ENCODE measurements around the gene FOXJ3. TPM values are rescaled to one million over a fixed set of nuclear protein-coding genes. Genes with fewer than 3 reads are reported as not detected.

The FOXJ3 gene
- total and polyA plus RNA-seq, 2 donors (not counting 1 experiment from before 2014, with no cell fraction given): 22.6 to 29.5 TPM

DNA sequence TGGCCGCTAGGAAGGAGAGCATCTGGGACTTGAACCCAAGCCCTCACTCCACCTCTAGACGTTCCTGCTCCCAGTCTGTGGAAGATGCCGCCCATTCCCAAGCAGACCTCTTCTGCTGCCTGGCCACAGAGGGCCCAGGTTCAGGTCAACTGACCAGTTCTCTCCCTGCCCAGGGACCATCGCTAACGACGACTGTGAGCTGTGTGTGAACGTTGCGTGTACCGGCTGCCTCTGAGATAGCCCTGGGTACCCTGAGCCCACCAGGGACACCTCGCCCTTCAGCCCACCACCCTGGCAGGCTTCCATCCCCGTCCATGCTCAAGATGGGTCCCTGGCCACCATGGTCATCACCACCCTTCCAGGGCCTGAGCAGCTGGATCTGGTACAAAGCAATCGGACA, 179.7 kb downstream of the FOXJ3 start:
- Histone ChIP-seq H3K27me3 (ENCODE audit: control insufficient read depth, insufficient read depth, low read length) (peaks cover 2% of the 10 kb centered on the region), H3K36me3 (ENCODE audit: control insufficient read depth, insufficient read depth, low read length) (no peaks in the 10 kb centered on the region), H3K4me2 (ENCODE audit: extremely low read depth, insufficient read depth, low read length) (no peak overlapping the region), H2AFZ (ENCODE audit: low read length) (no peak overlapping the region), H3K9me3 (ENCODE audit: control insufficient read depth, insufficient read depth, low read depth, low read length) (no peaks in the 10 kb centered on the region), H3K79me2 (ENCODE audit: control insufficient read depth, insufficient read depth, low read length) (no peaks in the 10 kb centered on the region), H3K27ac (ENCODE audit: insufficient read depth, low read length) (no peak overlapping the region), H3K4me3 (replicated peaks in 1 of 4; ENCODE audit: control extremely low read depth in 1 of 4, insufficient read depth in 1 of 4, low read depth in 3 of 4, low read length in 4 of 4) (no peak overlapping the region), H4K20me1 (ENCODE audit: control insufficient read depth, extremely low read depth, insufficient read depth, low read length) (no peaks in the 10 kb centered on the region), H3K9ac (ENCODE audit: insufficient read depth, low read length) (no peak overlapping the region), H3K4me1 (ENCODE audit: control insufficient read depth, extremely low read depth, insufficient read depth, low read length) (no peaks in the 10 kb centered on the region)
- DNase-seq (ENCODE audit: low read depth in 2 of 2): no peak
- TF ChIP-seq EZH2 (IDR thresholded peaks at IDR 0.05; ENCODE audit: low read length, missing control alignments) (no peak), CTCF (conservative IDR thresholded peaks at IDR 0.05 in 1 of 2, IDR thresholded peaks at IDR 0.05 in 1 of 2; ENCODE audit: low read depth in 1 of 2, low read length in 2 of 2) (no peak)

DNA sequence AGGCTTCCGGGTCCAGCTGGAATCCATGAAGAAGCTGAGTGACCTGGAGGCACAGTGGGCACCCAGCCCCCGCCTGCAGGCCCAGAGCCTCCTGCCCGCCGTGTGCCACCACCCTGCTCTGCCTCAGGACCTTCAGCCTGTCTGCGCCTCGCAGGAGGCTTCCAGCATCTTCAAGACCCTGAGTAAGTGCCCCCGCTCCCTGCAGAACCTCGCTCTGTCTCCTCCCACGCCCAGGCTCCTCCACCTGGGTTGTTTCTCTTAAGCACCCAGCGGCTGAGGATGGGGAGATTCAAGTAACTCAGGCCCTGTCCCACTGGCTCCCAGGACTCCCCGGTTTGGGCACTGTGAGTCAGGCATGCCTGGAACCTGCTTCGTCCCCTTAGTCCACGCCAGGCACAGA, 180.3 kb downstream of the FOXJ3 start:
- no peak for TF ChIP-seq EZH2 (IDR thresholded peaks at IDR 0.05; ENCODE audit: low read length, missing control alignments)
- TF ChIP-seq CTCF (conservative IDR thresholded peaks at IDR 0.05 in 1 of 2, IDR thresholded peaks at IDR 0.05 in 1 of 2; ENCODE audit: low read depth in 1 of 2, low read length in 2 of 2): no peak
- no peak for DNase-seq (ENCODE audit: low read depth in 2 of 2)
- Histone ChIP-seq H4K20me1 (ENCODE audit: control insufficient read depth, extremely low read depth, insufficient read depth, low read length) (no peaks in the 10 kb centered on the region), H3K27ac (ENCODE audit: insufficient read depth, low read length) (no peak overlapping the region), H3K4me1 (ENCODE audit: control insufficient read depth, extremely low read depth, insufficient read depth, low read length) (no peaks in the 10 kb centered on the region), H3K79me2 (ENCODE audit: control insufficient read depth, insufficient read depth, low read length) (no peaks in the 10 kb centered on the region), H3K9ac (ENCODE audit: insufficient read depth, low read length) (no peak overlapping the region), H2AFZ (ENCODE audit: low read length) (no peak overlapping the region), H3K27me3 (ENCODE audit: control insufficient read depth, insufficient read depth, low read length) (peaks cover 2% of the 10 kb centered on the region), H3K4me2 (ENCODE audit: extremely low read depth, insufficient read depth, low read length) (no peak overlapping the region), H3K9me3 (ENCODE audit: control insufficient read depth, insufficient read depth, low read depth, low read length) (no peaks in the 10 kb centered on the region), H3K4me3 (replicated peaks in 1 of 4; ENCODE audit: control extremely low read depth in 1 of 4, insufficient read depth in 1 of 4, low read depth in 3 of 4, low read length in 4 of 4) (no peak overlapping the region), H3K36me3 (ENCODE audit: control insufficient read depth, insufficient read depth, low read length) (no peaks in the 10 kb centered on the region)

GRCh38 chr1:42153624-42154023, 181.4 kb downstream of the FOXJ3 start:
- H3K27ac ChIP-seq (ENCODE audit: insufficient read depth, low read length): no peak overlapping the region
- no peaks in the 10 kb centered on the region for H3K9me3 ChIP-seq (ENCODE audit: control insufficient read depth, insufficient read depth, low read depth, low read length)
- TF ChIP-seq CTCF (conservative IDR thresholded peaks at IDR 0.05 in 1 of 2, IDR thresholded peaks at IDR 0.05 in 1 of 2; ENCODE audit: low read depth in 1 of 2, low read length in 2 of 2) (no peak), EZH2 (IDR thresholded peaks at IDR 0.05; ENCODE audit: low read length, missing control alignments) (no peak)
- H3K4me2 ChIP-seq (ENCODE audit: extremely low read depth, insufficient read depth, low read length): no peak overlapping the region
- no peak overlapping the region for H3K9ac ChIP-seq (ENCODE audit: insufficient read depth, low read length)
- H3K27me3 ChIP-seq (ENCODE audit: control insufficient read depth, insufficient read depth, low read length): peaks cover 2% of the 10 kb centered on the region
- no peak overlapping the region for H2AFZ ChIP-seq (ENCODE audit: low read length)
- no peaks in the 10 kb centered on the region for H3K36me3 ChIP-seq (ENCODE audit: control insufficient read depth, insufficient read depth, low read length)
- H3K4me1 ChIP-seq (ENCODE audit: control insufficient read depth, extremely low read depth, insufficient read depth, low read length): no peaks in the 10 kb centered on the region
- no peaks in the 10 kb centered on the region for H4K20me1 ChIP-seq (ENCODE audit: control insufficient read depth, extremely low read depth, insufficient read depth, low read length)
- no peaks in the 10 kb centered on the region for H3K79me2 ChIP-seq (ENCODE audit: control insufficient read depth, insufficient read depth, low read length)
- H3K4me3 ChIP-seq (replicated peaks in 1 of 4; ENCODE audit: control extremely low read depth in 1 of 4, insufficient read depth in 1 of 4, low read depth in 3 of 4, low read length in 4 of 4): no peak overlapping the region
- no peak for DNase-seq (ENCODE audit: low read depth in 2 of 2)
